ENCODE measurements around the gene ZNF768. TPM values are rescaled to one million over a fixed set of nuclear protein-coding genes. Genes with fewer than 3 reads are reported as not detected.

The ZNF768 gene
- total and polyA plus RNA-seq, 2 of the 13 experiments (the other 11 are each of a cell fraction or from before 2014, with no cell fraction given) = 26.7 to 34.4 TPM

GRCh38 chr16:30535777-30536190 is 9.4 kb upstream of the ZNF768 start (continued):
- TF ChIP-seq ZNF276 (CRISPR knock-in tag; IDR thresholded peaks at IDR 0.05; ENCODE audit: low read depth) = peak; percentile 88; the same call in 1 of the 2 replicates
- peak; percentile 70; the same call in 1 of the 2 replicates for TF ChIP-seq ZNF691 (CRISPR knock-in tag; IDR thresholded peaks at IDR 0.05; ENCODE audit: borderline replicate concordance, low read depth)
- no peak for TF ChIP-seq ZBTB46 (CRISPR knock-in tag; IDR thresholded peaks at IDR 0.05; ENCODE audit: borderline replicate concordance)
- TF ChIP-seq TCF12 (IDR thresholded peaks at IDR 0.05) = no peak
- TF ChIP-seq TCF12 (CRISPR knock-in tag; IDR thresholded peaks at IDR 0.05) = no peak
- peak; percentile 79; the same call in 1 of the 2 replicates for TF ChIP-seq WIZ (CRISPR knock-in tag; IDR thresholded peaks at IDR 0.05)
- TF ChIP-seq ZBTB40 (IDR thresholded peaks at IDR 0.05) = no peak
- TF ChIP-seq ZBTB40 (CRISPR knock-in tag; IDR thresholded peaks at IDR 0.05) = peak; percentile 70; the same call in 1 of the 2 replicates
- peak; percentile 42; the same call in 1 of the 2 replicates for TF ChIP-seq ARHGAP35 (CRISPR knock-in tag; IDR thresholded peaks at IDR 0.05; ENCODE audit: borderline replicate concordance)
- no peak for TF ChIP-seq TBL1XR1 (IDR thresholded peaks at IDR 0.05; ENCODE audit: borderline replicate concordance, low read length, partially characterized antibody)
- no peak for TF ChIP-seq ZNF552 (CRISPR knock-in tag; IDR thresholded peaks at IDR 0.05; ENCODE audit: borderline replicate concordance)
- no peak for TF ChIP-seq MYPOP (CRISPR knock-in tag; IDR thresholded peaks at IDR 0.05)
- no peak for TF ChIP-seq CCDC6 (CRISPR knock-in tag; IDR thresholded peaks at IDR 0.05)
- no peak; the same call in 1 of the 2 replicates for TF ChIP-seq GFI1 (CRISPR knock-in tag; IDR thresholded peaks at IDR 0.05; ENCODE audit: borderline replicate concordance)

All from HepG2 (cell line).